HCT116 (cell line): ENCODE data around the gene PLXNC1. TPM values are rescaled to one million over a fixed set of nuclear protein-coding genes. Genes with fewer than 3 reads are reported as not detected.

Source experiments
- ATAC-seq: fragments of 200-7000 bp; cut with Tn5 transposase; 2 replicates; pipeline ENCODE4 v1.9.1; 2020; ENCODE audit warnings: mild to moderate bottlenecking, moderate library complexity
- BruUV-seq: library from RNA; stranded (reverse); fragments of 400-500 nt; replicated peaks from 2 replicates; lab custom pipeline; 2021; lab: Mats Ljungman, UMichigan
- CTCF ChIA-PET: fragments of 300-600 bp; sonication (Branson Sonifier 250); formaldehyde crosslinking; loops from one replicate; lab custom pipeline; 2021; ENCODE audit warnings: antibody characterized with exemption; lab: Charles Lee
- POLR2A ChIA-PET: fragments of 300-600, 350-600 bp; sonication (Branson Sonifier 250); formaldehyde crosslinking; loops from one replicate; lab custom pipeline; 2021; ENCODE audit warnings: antibody characterized with exemption; lab: Charles Lee
- RAD21 ChIA-PET, 2 experiments: fragments of 300-600 bp; sonication (Branson Sonifier 250); formaldehyde crosslinking; loops; one replicate each; lab custom pipeline; 2023; ENCODE audit warnings: low total read pairs in 2 of 2; ENCODE audit not compliant: uncharacterized antibody in 2 of 2, unreplicated experiment in 2 of 2, low non-redundant PET in 1 of 2; lab: Charles Lee
- DNase-seq: peaks from one replicate; pipeline ENCODE4 v3.0.0-alpha.2; 2010; ENCODE audit warnings: low read depth, low spot score
- H2AFZ ChIP-seq: fragments of 200-600 bp; shearing (Covaris generic), sonication (generic); 2 replicates; pipeline ENCODE4 v1.6.1; 2017; ENCODE audit warnings: low read depth, mixed run types, mixed read lengths, antibody characterized with exemption, low read length; ENCODE audit not compliant: poor library complexity, severe bottlenecking
- H3K27ac ChIP-seq: 2 replicates; pipeline ENCODE4 v1.5.1; 2012; ENCODE audit warnings: low read depth, low read length
- H3K27me3 ChIP-seq: fragments of 200-600 bp; sonication (generic); 2 replicates; pipeline ENCODE4 v1.6.1; 2016; ENCODE audit warnings: mixed run types, low read length, mixed read lengths; ENCODE audit not compliant: insufficient read depth
- H3K36me3 ChIP-seq, 2 experiments: fragments of 200-500 bp in 1 of 2; fragments of 200-600 bp in 1 of 2; sonication (Bioruptor generic) in 1 of 2; sonication (generic) in 1 of 2; 2 replicates each; pipeline versions ENCODE4 v1.5.1 to v1.6.1; 2014 to 2016; ENCODE audit warnings: low read length in 2 of 2, inconsistent platforms in 1 of 2, mixed read lengths in 1 of 2, mixed run types in 1 of 2; ENCODE audit not compliant: insufficient read depth in 2 of 2, control insufficient read depth in 1 of 2
- H3K4me1 ChIP-seq, 2 experiments: fragments of 200-600 bp in 1 of 2; sonication (generic) in 1 of 2; 2 replicates each; pipeline versions ENCODE4 v1.5.1 to v1.6.1; 2012 to 2017; ENCODE audit warnings: low read length in 2 of 2, inconsistent platforms in 1 of 2, mild to moderate bottlenecking in 1 of 2, mixed read lengths in 1 of 2, mixed run types in 1 of 2, moderate library complexity in 1 of 2; ENCODE audit not compliant: insufficient read depth in 2 of 2, control insufficient read depth in 1 of 2
- H3K4me2 ChIP-seq: fragments of 200-600 bp; sonication (generic); 2 replicates; pipeline ENCODE4 v1.6.1; 2017; ENCODE audit warnings: mixed run types, low read length, mixed read lengths
- H3K4me3 ChIP-seq, 2 experiments: fragments of 200-600 bp in 1 of 2; sonication (generic) in 1 of 2; replicated peaks in 1 of 2; 2 replicates each; pipeline ENCODE4 v1.5.1; 2011 to 2016; ENCODE audit warnings: low read length in 2 of 2, control low read depth in 1 of 2, low read depth in 1 of 2, mild to moderate bottlenecking in 1 of 2, mixed read lengths in 1 of 2, mixed run types in 1 of 2
- H3K79me2 ChIP-seq: fragments of 200-600 bp; sonication (generic); 2 replicates; pipeline ENCODE4 v1.6.1; 2017; ENCODE audit warnings: mild to moderate bottlenecking, mixed run types, low read length, moderate library complexity, mixed read lengths; ENCODE audit not compliant: insufficient read depth
- H3K9ac ChIP-seq: fragments of 200-600 bp; sonication (generic); 2 replicates; pipeline ENCODE4 v1.6.1; 2016; ENCODE audit warnings: low read length, mixed read lengths
- H3K9me2 ChIP-seq: fragments of 200-600 bp; sonication (generic), shearing (Covaris generic); 2 replicates; pipeline ENCODE4 v1.6.1; 2017; ENCODE audit warnings: mixed run types, mild to moderate bottlenecking, moderate library complexity; ENCODE audit not compliant: insufficient read depth
- H3K9me3 ChIP-seq, 2 experiments: fragments of 200-500 bp in 1 of 2; fragments of 200-600 bp in 1 of 2; sonication (Bioruptor generic) in 1 of 2; sonication (generic) in 1 of 2; 2 replicates each; pipeline ENCODE4 v1.6.1; 2014 to 2017; ENCODE audit warnings: low read length in 2 of 2, mixed read lengths in 2 of 2, inconsistent platforms in 1 of 2, low read depth in 1 of 2, mild to moderate bottlenecking in 1 of 2, mixed run types in 1 of 2, moderate library complexity in 1 of 2; ENCODE audit not compliant: control insufficient read depth in 1 of 2, insufficient read depth in 1 of 2
- H4K20me1 ChIP-seq: fragments of 200-600 bp; sonication (generic), shearing (Covaris generic); 2 replicates; pipeline ENCODE4 v1.6.1; 2017; ENCODE audit warnings: mixed run types, mild to moderate bottlenecking, moderate library complexity; ENCODE audit not compliant: insufficient read depth
- ATF3 ChIP-seq: IDR thresholded peaks from 2 replicates; pipeline ENCODE4 v1.6.1; 2012
- CBX3 ChIP-seq: IDR thresholded peaks from 2 replicates; pipeline ENCODE4 v1.6.1; 2012; ENCODE audit warnings: low read depth
- CEBPB ChIP-seq: IDR thresholded peaks from 2 replicates; pipeline ENCODE4 v1.6.1; 2012; ENCODE audit warnings: low read depth
- EGR1 ChIP-seq: IDR thresholded peaks from 2 replicates; pipeline ENCODE4 v1.6.1; 2012; ENCODE audit warnings: low read depth
- EZH2 ChIP-seq: fragments of 200-600 bp; sonication (generic); IDR thresholded peaks from 2 replicates; pipeline ENCODE4 v1.6.1; 2017; ENCODE audit warnings: antibody characterized with exemption, mixed run types
- FOSL1 ChIP-seq: IDR thresholded peaks from 2 replicates; pipeline ENCODE4 v1.6.1; 2012; ENCODE audit warnings: low read depth
- JUND ChIP-seq: IDR thresholded peaks from 2 replicates; pipeline ENCODE4 v1.6.1; 2012
- POLR2A ChIP-seq: IDR thresholded peaks from 2 replicates; pipeline ENCODE4 v1.7.0; 2011; ENCODE audit warnings: borderline replicate concordance; ENCODE audit not compliant: insufficient read depth, insufficient read length; ENCODE audit errors: extremely low read depth
- POLR2AphosphoS5 ChIP-seq: IDR thresholded peaks from 2 replicates; pipeline ENCODE4 v1.6.1; 2011; ENCODE audit warnings: mild to moderate bottlenecking, low read depth, low read length, moderate library complexity
- RAD21 ChIP-seq: IDR thresholded peaks from 2 replicates; pipeline ENCODE4 v1.6.1; 2012; ENCODE audit warnings: low read depth, mild to moderate bottlenecking
- SIN3A ChIP-seq: IDR thresholded peaks from 2 replicates; pipeline ENCODE4 v1.6.1; 2012; ENCODE audit warnings: low read depth
- SP1 ChIP-seq: IDR thresholded peaks from 2 replicates; pipeline ENCODE4 v1.6.1; 2012; ENCODE audit warnings: low read depth
- SRF ChIP-seq: IDR thresholded peaks from 2 replicates; pipeline ENCODE4 v1.6.1; 2012; ENCODE audit warnings: low read depth
- TCF7L2 ChIP-seq: IDR thresholded peaks from 2 replicates; pipeline ENCODE4 v1.7.0; 2011; ENCODE audit warnings: borderline replicate concordance, inconsistent platforms; ENCODE audit not compliant: insufficient read depth, insufficient read length; ENCODE audit errors: extremely low read depth
- YY1 ChIP-seq: IDR thresholded peaks from 2 replicates; pipeline ENCODE4 v1.6.1; 2011; ENCODE audit warnings: low read length, low read depth, moderate library complexity, mild to moderate bottlenecking; ENCODE audit not compliant: insufficient replicate concordance; ENCODE audit errors: extremely low read depth
- ZBTB33 ChIP-seq: IDR thresholded peaks from 2 replicates; pipeline ENCODE4 v1.6.1; 2011; ENCODE audit warnings: mild to moderate bottlenecking, low read length, moderate library complexity; ENCODE audit not compliant: insufficient replicate concordance; ENCODE audit errors: extremely low read depth
- ZNF274 ChIP-seq: fragments of 200-500 bp; sonication (Bioruptor generic); IDR thresholded peaks from 2 replicates; pipeline ENCODE4 v1.6.1; 2014; ENCODE audit warnings: mild to moderate bottlenecking, low read depth, low read length, inconsistent platforms
- intact Hi-C: fragments of 100-400 bp; cut with micrococcal nuclease; formaldehyde crosslinking; loops from 2 replicates; pipeline ENCODE4 v1.10.0; 2022
- total RNA-seq: library from RNA; stranded (reverse); gene quantifications from one replicate; pipeline ENCODE4 v1.2.1, GENCODE V29; 2021; ENCODE audit not compliant: unreplicated experiment
- TF ChIP-seq, protein P1 (sequence below): IDR thresholded peaks from 2 replicates; pipeline ENCODE4 v1.6.1; 2012; ENCODE audit warnings: low read depth

Gene PLXNC1
- total RNA-seq, 1 experiment from 2014 or later, result 0.25 TPM

- H3K4me2 ChIP-seq, result no peak overlapping the region
- no peaks in the 10 kb centered on the region for H3K79me2 ChIP-seq
- no peak overlapping the region for H3K4me3 ChIP-seq
- BruUV-seq, result no TSS peak
- TF ChIP-seq CBX3, result no peak
- no peak for TF ChIP-seq SRF
- no peak for TF ChIP-seq EGR1
- TF ChIP-seq ATF3, result no peak
- no peak for TF ChIP-seq TCF7L2
- TF ChIP-seq POLR2AphosphoS5, result no peak
- no peak for TF ChIP-seq EZH2
- TF ChIP-seq SP1, result no peak
- TF ChIP-seq JUND, result no peak
- no peak for TF ChIP-seq YY1
- no peak for TF ChIP-seq ZBTB33
- TF ChIP-seq SIN3A, result no peak
- TF ChIP-seq, protein P1, sequence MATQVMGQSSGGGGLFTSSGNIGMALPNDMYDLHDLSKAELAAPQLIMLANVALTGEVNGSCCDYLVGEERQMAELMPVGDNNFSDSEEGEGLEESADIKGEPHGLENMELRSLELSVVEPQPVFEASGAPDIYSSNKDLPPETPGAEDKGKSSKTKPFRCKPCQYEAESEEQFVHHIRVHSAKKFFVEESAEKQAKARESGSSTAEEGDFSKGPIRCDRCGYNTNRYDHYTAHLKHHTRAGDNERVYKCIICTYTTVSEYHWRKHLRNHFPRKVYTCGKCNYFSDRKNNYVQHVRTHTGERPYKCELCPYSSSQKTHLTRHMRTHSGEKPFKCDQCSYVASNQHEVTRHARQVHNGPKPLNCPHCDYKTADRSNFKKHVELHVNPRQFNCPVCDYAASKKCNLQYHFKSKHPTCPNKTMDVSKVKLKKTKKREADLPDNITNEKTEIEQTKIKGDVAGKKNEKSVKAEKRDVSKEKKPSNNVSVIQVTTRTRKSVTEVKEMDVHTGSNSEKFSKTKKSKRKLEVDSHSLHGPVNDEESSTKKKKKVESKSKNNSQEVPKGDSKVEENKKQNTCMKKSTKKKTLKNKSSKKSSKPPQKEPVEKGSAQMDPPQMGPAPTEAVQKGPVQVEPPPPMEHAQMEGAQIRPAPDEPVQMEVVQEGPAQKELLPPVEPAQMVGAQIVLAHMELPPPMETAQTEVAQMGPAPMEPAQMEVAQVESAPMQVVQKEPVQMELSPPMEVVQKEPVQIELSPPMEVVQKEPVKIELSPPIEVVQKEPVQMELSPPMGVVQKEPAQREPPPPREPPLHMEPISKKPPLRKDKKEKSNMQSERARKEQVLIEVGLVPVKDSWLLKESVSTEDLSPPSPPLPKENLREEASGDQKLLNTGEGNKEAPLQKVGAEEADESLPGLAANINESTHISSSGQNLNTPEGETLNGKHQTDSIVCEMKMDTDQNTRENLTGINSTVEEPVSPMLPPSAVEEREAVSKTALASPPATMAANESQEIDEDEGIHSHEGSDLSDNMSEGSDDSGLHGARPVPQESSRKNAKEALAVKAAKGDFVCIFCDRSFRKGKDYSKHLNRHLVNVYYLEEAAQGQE, result no peak
- no peak for TF ChIP-seq RAD21
- no peak for TF ChIP-seq POLR2A
- TF ChIP-seq ZNF274, result no peak
- no peak for TF ChIP-seq CEBPB
- TF ChIP-seq FOSL1, result no peak
- TF ChIP-seq, all 23 proteins: peak for 0
- CTCF ChIA-PET, result no interaction called here
- no peak for DNase-seq
- RAD21 ChIA-PET, result no interaction called here
- intact Hi-C loops, result no loop called here
- POLR2A ChIA-PET, result no interaction called here
- no peak overlapping the region for H3K27ac ChIP-seq
- H3K27me3 ChIP-seq, result no peaks in the 10 kb centered on the region
- no peaks in the 10 kb centered on the region for H4K20me1 ChIP-seq
- no peaks in the 10 kb centered on the region for H3K9me2 ChIP-seq
- ATAC-seq, result no peak
- H3K9me3 ChIP-seq, result no peaks in the 10 kb centered on the region
- no peak overlapping the region for H2AFZ ChIP-seq
- H3K36me3 ChIP-seq, result no peaks in the 10 kb centered on the region
- no peak overlapping the region for H3K9ac ChIP-seq
- H3K4me1 ChIP-seq, result no peaks in the 10 kb centered on the region
Measured at GRCh38 chr12:94222351-94223084, 74.1 kb downstream of the PLXNC1 start.
